HepG2 (cell line): Measurements from ENCODE around the gene PEX11G. TPM values are rescaled to one million over a fixed set of nuclear protein-coding genes. Genes with fewer than 3 reads are reported as not detected.
A peak's percentile ranks its signal among the peaks of the same experiment; 100 is the strongest.

Experiments used
- ATF7-NPFF ChIP-seq: sonication (generic); formaldehyde crosslinking; IDR thresholded peaks from 2 replicates; pipeline ENCODE4 v1.8.1; 2023; ENCODE audit warnings: mild to moderate bottlenecking, low read depth, missing genetic modification reagents, moderate library complexity
- BCLAF1 ChIP-seq: fragments of 450-650 bp; IDR thresholded peaks from 2 replicates; pipeline ENCODE4 v1.6.1; 2017; ENCODE audit warnings: mild to moderate bottlenecking
- GMEB2 ChIP-seq: IDR thresholded peaks from 2 replicates; pipeline ENCODE4 v1.6.1; 2016; ENCODE audit warnings: missing biosample characterization, missing genetic modification reagents, low read depth
- HMG20B ChIP-seq: conservative IDR thresholded peaks from 2 replicates; pipeline ENCODE4 v1.6.1; 2016; ENCODE audit warnings: missing genetic modification reagents, missing compliant biosample characterization
- HNRNPL ChIP-seq: fragments of 200-400 bp; formaldehyde crosslinking; IDR thresholded peaks from 2 replicates; pipeline ENCODE4 v1.6.1; 2017; ENCODE audit warnings: mild to moderate bottlenecking, low read depth, low read length
- JDP2 ChIP-seq: sonication (generic); formaldehyde crosslinking; IDR thresholded peaks from 2 replicates; pipeline ENCODE4 v1.8.1; 2022; ENCODE audit warnings: missing genetic modification reagents, borderline replicate concordance
- KLF16 ChIP-seq, 2 experiments: sonication (generic) in 1 of 2; formaldehyde crosslinking in 1 of 2; IDR thresholded peaks; 2 replicates each; pipeline versions ENCODE4 v1.6.1 to v1.8.0; 2016 to 2023; ENCODE audit warnings: missing genetic modification reagents in 2 of 2, missing compliant biosample characterization in 1 of 2
- MXI1 ChIP-seq: IDR thresholded peaks from 3 replicates; pipeline ENCODE4 v1.6.1; 2012; ENCODE audit warnings: low read depth, low read length, inconsistent platforms, borderline replicate concordance
- NCOA2 ChIP-seq: sonication (generic); formaldehyde crosslinking; IDR thresholded peaks from 2 replicates; pipeline ENCODE4 v1.8.0; 2022; ENCODE audit warnings: inconsistent platforms
- RAD21 ChIP-seq: fragments of 450-650 bp; formaldehyde crosslinking; IDR thresholded peaks from 2 replicates; pipeline ENCODE4 v1.5.0; 2020; ENCODE audit warnings: mild to moderate bottlenecking
- RNF2 ChIP-seq: fragments of 450-650 bp; conservative IDR thresholded peaks from 2 replicates; pipeline ENCODE4 v1.6.1; 2016; ENCODE audit warnings: low read depth
- SALL1 ChIP-seq: sonication (generic); formaldehyde crosslinking; IDR thresholded peaks from 2 replicates; pipeline ENCODE4 v1.8.0; 2022; ENCODE audit warnings: mild to moderate bottlenecking, missing genetic modification reagents
- SATB2 ChIP-seq: sonication (generic); formaldehyde crosslinking; IDR thresholded peaks from 2 replicates; pipeline ENCODE4 v1.5.0; 2020; ENCODE audit warnings: missing genetic modification reagents
- SMARCC2 ChIP-seq: fragments of 450-650 bp; IDR thresholded peaks from 2 replicates; pipeline ENCODE4 v1.6.1; 2017; ENCODE audit warnings: antibody characterized with exemption, mild to moderate bottlenecking
- ZBTB3 ChIP-seq: sonication (generic); formaldehyde crosslinking; IDR thresholded peaks from 2 replicates; pipeline ENCODE4 v1.4.0; 2020; ENCODE audit warnings: low read depth, mild to moderate bottlenecking, moderate library complexity, missing genetic modification reagents, borderline replicate concordance
- ZFP90 ChIP-seq: sonication (generic); formaldehyde crosslinking; IDR thresholded peaks from 2 replicates; pipeline ENCODE4 v1.8.0; 2022; ENCODE audit warnings: missing genetic modification reagents, mild to moderate bottlenecking, inconsistent platforms, borderline replicate concordance
- ZMAT3 ChIP-seq: sonication (generic); formaldehyde crosslinking; conservative IDR thresholded peaks from 2 replicates; pipeline ENCODE4 v1.7.0; 2021; ENCODE audit warnings: missing genetic modification reagents
- ZMYM2 ChIP-seq: sonication (generic); formaldehyde crosslinking; IDR thresholded peaks from 2 replicates; pipeline ENCODE4 v1.8.0; 2022; ENCODE audit warnings: mild to moderate bottlenecking, missing genetic modification reagents
- ZNF264 ChIP-seq: sonication (generic); formaldehyde crosslinking; IDR thresholded peaks from 2 replicates; pipeline ENCODE4 v1.4.0; 2020; ENCODE audit warnings: missing genetic modification reagents
- ZNF552 ChIP-seq: sonication (generic); formaldehyde crosslinking; IDR thresholded peaks from 2 replicates; pipeline ENCODE4 v1.9.0; 2022; ENCODE audit warnings: missing genetic modification reagents, mild to moderate bottlenecking, borderline replicate concordance
- ZNF720 ChIP-seq: sonication (generic); formaldehyde crosslinking; IDR thresholded peaks from 2 replicates; pipeline ENCODE4 v1.4.0; 2020; ENCODE audit warnings: missing genetic modification reagents
- ZNF772 ChIP-seq: sonication (generic); formaldehyde crosslinking; IDR thresholded peaks from 2 replicates; pipeline ENCODE4 v1.5.0; 2020; ENCODE audit warnings: mild to moderate bottlenecking, missing genetic modification reagents
- ZSCAN29 ChIP-seq: sonication (generic); formaldehyde crosslinking; conservative IDR thresholded peaks from 2 replicates; pipeline ENCODE4 v1.4.0; 2020; ENCODE audit warnings: mild to moderate bottlenecking, missing genetic modification reagents
- polyA plus RNA-seq, 8 experiments: library from polyadenylated mRNA; depleted of rRNA in 3 of 8; stranded (reverse) in 7 of 8; unstranded in 1 of 8; fragments of >200 nt; fragmentation: Illumina TruSeq in 4 of 8; extraction: Trizol in 4 of 8; gene quantifications; 2 replicates each; pipeline versions ENCODE4 v1.2.1 to v1.2.3, GENCODE V29; 2011 to 2016; ENCODE audit warnings: low read depth in 4 of 8, missing spikeins in 1 of 8, mixed read lengths in 1 of 8; ENCODE audit not compliant: insufficient read depth in 1 of 8
- total RNA-seq, 5 experiments: library from RNA; depleted of rRNA; stranded (reverse); fragments of >200 nt; fragmentation: Illumina TruSeq; extraction: Trizol; gene quantifications; 2 replicates each; pipeline ENCODE4 v1.2.3, GENCODE V29; 2016; ENCODE audit warnings: low read depth in 1 of 5
- TF ChIP-seq, protein P1 (sequence below): sonication (generic); formaldehyde crosslinking; IDR thresholded peaks from 2 replicates; pipeline ENCODE4 v1.5.0; 2020; ENCODE audit warnings: missing genetic modification reagents, mild to moderate bottlenecking, borderline replicate concordance
- TF ChIP-seq, protein P2 (sequence below): sonication (generic); formaldehyde crosslinking; IDR thresholded peaks from 2 replicates; pipeline ENCODE4 v1.8.1; 2023; ENCODE audit warnings: mild to moderate bottlenecking, missing genetic modification reagents

The PEX11G gene
- total and polyA plus RNA-seq, 2 of the 13 experiments (the other 11 are each of a cell fraction or from before 2014, with no cell fraction given) = not detected

GRCh38 chr19:7522072-7522922 lies 33.5 kb upstream of the PEX11G start, which contains the start of gene MCOLN1 (continued):
- peak; percentile 65; the same call in 1 of the 2 replicates for TF ChIP-seq ZBTB3
- TF ChIP-seq HNRNPL = 0 out of 2 replicates have a peak, but pooled peaks have one; percentile 28
- no peak for TF ChIP-seq SMARCC2
- peak; percentile 93 for TF ChIP-seq MXI1
- TF ChIP-seq JDP2 (CRISPR knock-in tag) = no peak
- TF ChIP-seq NCOA2 (CRISPR knock-in tag) = peak; percentile 63; the same call in 1 of the 2 replicates
- no peak; the same call in 1 of the 2 replicates for TF ChIP-seq RAD21 (CRISPR knock-in tag)
- TF ChIP-seq GMEB2 (CRISPR knock-in tag) = peak; percentile 58
- no peak for TF ChIP-seq ZNF720 (CRISPR knock-in tag)
- TF ChIP-seq SALL1 (CRISPR knock-in tag) = peak; percentile 87
- no peak for TF ChIP-seq ZNF264 (CRISPR knock-in tag)
- TF ChIP-seq, protein P1, sequence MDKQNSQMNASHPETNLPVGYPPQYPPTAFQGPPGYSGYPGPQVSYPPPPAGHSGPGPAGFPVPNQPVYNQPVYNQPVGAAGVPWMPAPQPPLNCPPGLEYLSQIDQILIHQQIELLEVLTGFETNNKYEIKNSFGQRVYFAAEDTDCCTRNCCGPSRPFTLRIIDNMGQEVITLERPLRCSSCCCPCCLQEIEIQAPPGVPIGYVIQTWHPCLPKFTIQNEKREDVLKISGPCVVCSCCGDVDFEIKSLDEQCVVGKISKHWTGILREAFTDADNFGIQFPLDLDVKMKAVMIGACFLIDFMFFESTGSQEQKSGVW (CRISPR knock-in tag) = no peak
- 0 out of 2 replicates have a peak, but pooled peaks have one; percentile 45 for TF ChIP-seq ZNF772
- no peak for TF ChIP-seq SATB2 (CRISPR knock-in tag)
- no peak for TF ChIP-seq ZSCAN29 (CRISPR knock-in tag)
- no peak for TF ChIP-seq ZMYM2 (CRISPR knock-in tag)
- TF ChIP-seq ZMAT3 (CRISPR knock-in tag) = peak; percentile 26; the same call in 1 of the 2 replicates
- TF ChIP-seq, protein P2, sequence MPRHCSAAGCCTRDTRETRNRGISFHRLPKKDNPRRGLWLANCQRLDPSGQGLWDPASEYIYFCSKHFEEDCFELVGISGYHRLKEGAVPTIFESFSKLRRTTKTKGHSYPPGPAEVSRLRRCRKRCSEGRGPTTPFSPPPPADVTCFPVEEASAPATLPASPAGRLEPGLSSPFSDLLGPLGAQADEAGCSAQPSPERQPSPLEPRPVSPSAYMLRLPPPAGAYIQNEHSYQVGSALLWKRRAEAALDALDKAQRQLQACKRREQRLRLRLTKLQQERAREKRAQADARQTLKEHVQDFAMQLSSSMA = peak; percentile 99
- no peak for TF ChIP-seq HMG20B
- no peak; the same call in none of the 2 replicates for TF ChIP-seq ZFP90 (CRISPR knock-in tag)
- peak; percentile 72; the same call in 1 of the 2 replicates for TF ChIP-seq RNF2
- peak in 1 of 2 experiments; percentile 97; a peak in 2 of 4 replicates for TF ChIP-seq KLF16 (CRISPR knock-in tag; IDR thresholded peaks at IDR 0.05)
- 0 out of 2 replicates have a peak, but pooled peaks have one; percentile 49 for TF ChIP-seq ZNF552 (CRISPR knock-in tag)
- peak; percentile 81; the same call in 1 of the 2 replicates for TF ChIP-seq ATF7-NPFF (CRISPR knock-in tag)
- TF ChIP-seq BCLAF1 = no peak
